ENCODE measurements around the gene KCND2.

GRCh38 chr7:120783721-120784120 lies 510.7 kb downstream of the KCND2 start:
- no peak for TF ChIP-seq EZH2 (IDR thresholded peaks at IDR 0.05)
- no peak for TF ChIP-seq CTCF (IDR thresholded peaks at IDR 0.05)
